Neural crest cell (in vitro differentiated cells): Measurements from ENCODE around the gene AZGP1. TPM values are rescaled to one million over a fixed set of nuclear protein-coding genes. Genes with fewer than 3 reads are reported as not detected.
"Not testable (repeated sequence)": the region's sequence is repeated elsewhere in the genome, so short reads cannot be mapped to it uniquely, and the experiment has no call there.

Experiments
- DNase-seq: peaks from one replicate; pipeline ENCODE4 v3.0.0; 2021; ENCODE audit warnings: low read depth, mixed read lengths, low spot score
- H3K27ac Mint-ChIP-seq: one replicate; pipeline ENCODE4 v1.8.0; 2021; ENCODE audit warnings: mild to moderate bottlenecking, mixed read lengths; ENCODE audit not compliant: unreplicated experiment
- H3K27me3 Mint-ChIP-seq: 2 replicates; pipeline ENCODE4 v1.8.0; 2021; ENCODE audit warnings: low read depth, mild to moderate bottlenecking, mixed read lengths
- H3K36me3 Mint-ChIP-seq: 2 replicates; pipeline ENCODE4 v1.8.0; 2021; ENCODE audit warnings: low read depth, mild to moderate bottlenecking, mixed read lengths
- H3K4me1 Mint-ChIP-seq: 2 replicates; pipeline ENCODE4 v1.8.0; 2021; ENCODE audit warnings: mixed read lengths
- H3K4me3 Mint-ChIP-seq: one replicate; pipeline ENCODE4 v1.8.0; 2021; ENCODE audit warnings: mild to moderate bottlenecking, mixed read lengths
- H3K9me3 Mint-ChIP-seq: 2 replicates; pipeline ENCODE4 v1.8.0; 2021; ENCODE audit warnings: mixed read lengths
- total RNA-seq: library from RNA; stranded (reverse); gene quantifications from 2 replicates; pipeline ENCODE4 v1.2.1, GENCODE V29; 2021
- TF ChIP-seq, protein P1 (sequence below): fragments of 200-600 bp; sonication (generic); conservative IDR thresholded peaks from 2 replicates; pipeline ENCODE4 v1.5.0; 2021; ENCODE audit warnings: antibody characterized with exemption, mild to moderate bottlenecking

AZGP1 gene
- total RNA-seq, 1 donor from 2014 or later = not detected

DNA sequence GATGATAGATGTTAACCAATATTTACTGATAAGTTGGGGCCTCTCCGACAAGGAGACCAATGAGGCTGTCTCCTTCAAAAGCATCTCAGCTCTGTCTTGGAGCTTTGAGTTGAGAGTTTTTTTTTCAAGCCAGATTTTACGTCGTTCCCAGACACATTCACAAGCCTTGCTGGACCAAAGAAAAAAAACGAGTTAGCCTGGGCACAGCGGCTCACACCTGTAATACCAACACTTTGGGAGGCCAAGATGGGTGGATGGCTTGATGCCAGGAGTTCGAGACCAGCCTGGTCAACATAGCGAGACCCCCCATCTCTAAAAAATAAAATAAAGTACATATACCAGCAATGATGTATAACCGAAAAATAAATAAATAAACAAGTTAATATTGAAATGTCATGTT, 19.0 kb upstream of the AZGP1 start:
- Mint-ChIP-seq H3K27me3 (peaks cover 4% of the 10 kb centered on the region), H3K27ac (no peak overlapping the region), H3K9me3 (no peaks in the 10 kb centered on the region)

DNA sequence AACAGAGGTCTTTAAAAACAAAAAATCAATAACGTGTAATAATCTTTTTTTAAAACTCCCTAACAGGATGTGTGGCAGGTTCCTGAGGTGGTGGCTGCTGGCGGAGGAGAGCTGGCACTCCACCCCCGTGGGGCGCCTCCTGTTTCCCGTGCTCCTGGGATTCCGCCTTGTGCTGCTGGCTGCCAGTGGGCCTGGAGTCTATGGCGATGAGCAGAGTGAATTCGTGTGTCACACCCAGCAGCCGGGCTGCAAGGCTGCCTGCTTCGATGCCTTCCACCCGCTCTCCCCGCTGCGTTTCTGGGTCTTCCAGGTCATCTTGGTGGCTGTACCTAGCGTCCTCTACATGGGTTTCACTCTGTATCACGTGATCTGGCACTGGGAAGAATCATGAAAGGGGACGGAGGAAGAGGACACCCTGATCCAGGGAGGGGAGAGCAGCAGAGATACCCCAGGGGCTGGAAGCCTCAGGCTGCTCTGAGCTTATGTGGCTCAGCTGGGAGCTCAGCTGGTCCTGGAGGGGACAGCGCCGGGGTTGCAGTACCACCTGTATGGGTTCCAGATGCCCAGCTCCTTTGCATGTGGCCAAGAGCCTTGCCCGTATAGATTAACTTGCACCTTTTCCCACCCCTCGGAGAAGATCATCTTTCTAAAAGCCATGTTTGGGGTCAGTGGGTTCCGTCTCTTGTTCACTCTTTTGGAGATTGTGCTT, 16.7 kb upstream of the AZGP1 start:
- Mint-ChIP-seq H3K27ac (no peak overlapping the region), H3K36me3 (no peaks in the 10 kb centered on the region), H3K4me3 (no peak overlapping the region), H3K27me3 (peaks cover 11% of the 10 kb centered on the region), H3K9me3 (no peaks in the 10 kb centered on the region), H3K4me1 (peaks cover 9% of the 10 kb centered on the region)
- TF ChIP-seq, protein P1, sequence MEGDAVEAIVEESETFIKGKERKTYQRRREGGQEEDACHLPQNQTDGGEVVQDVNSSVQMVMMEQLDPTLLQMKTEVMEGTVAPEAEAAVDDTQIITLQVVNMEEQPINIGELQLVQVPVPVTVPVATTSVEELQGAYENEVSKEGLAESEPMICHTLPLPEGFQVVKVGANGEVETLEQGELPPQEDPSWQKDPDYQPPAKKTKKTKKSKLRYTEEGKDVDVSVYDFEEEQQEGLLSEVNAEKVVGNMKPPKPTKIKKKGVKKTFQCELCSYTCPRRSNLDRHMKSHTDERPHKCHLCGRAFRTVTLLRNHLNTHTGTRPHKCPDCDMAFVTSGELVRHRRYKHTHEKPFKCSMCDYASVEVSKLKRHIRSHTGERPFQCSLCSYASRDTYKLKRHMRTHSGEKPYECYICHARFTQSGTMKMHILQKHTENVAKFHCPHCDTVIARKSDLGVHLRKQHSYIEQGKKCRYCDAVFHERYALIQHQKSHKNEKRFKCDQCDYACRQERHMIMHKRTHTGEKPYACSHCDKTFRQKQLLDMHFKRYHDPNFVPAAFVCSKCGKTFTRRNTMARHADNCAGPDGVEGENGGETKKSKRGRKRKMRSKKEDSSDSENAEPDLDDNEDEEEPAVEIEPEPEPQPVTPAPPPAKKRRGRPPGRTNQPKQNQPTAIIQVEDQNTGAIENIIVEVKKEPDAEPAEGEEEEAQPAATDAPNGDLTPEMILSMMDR = no peak
- no peak for DNase-seq

More for the DNA sequence above, 19.0 kb upstream of the AZGP1 start:
- TF ChIP-seq, protein P1 = no peak
- Mint-ChIP-seq H3K4me3 (no peak overlapping the region), H3K36me3 (no peaks in the 10 kb centered on the region), H3K4me1 (peaks cover 9% of the 10 kb centered on the region)
- no peak for DNase-seq

DNA sequence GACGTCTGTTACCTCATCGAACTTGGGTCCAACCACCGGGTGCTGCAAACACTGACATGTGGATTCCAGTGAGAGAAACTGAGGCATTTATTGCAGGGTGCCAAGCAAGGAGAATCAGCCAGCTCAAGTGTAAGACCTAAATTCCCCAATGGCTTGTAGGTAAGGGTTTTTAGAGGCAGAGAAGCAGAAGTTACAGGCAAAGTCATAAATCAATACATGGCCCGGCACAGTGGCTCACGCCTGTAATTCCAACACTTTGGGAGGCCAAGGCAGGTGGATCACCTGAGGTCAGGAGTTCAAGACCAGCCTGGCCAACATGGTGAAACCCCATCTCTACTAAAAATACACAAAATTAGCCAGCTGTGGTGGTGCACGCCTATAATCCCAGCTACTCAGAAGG, 15.7 kb upstream of the AZGP1 start:
- H3K27ac Mint-ChIP-seq, H3K9me3 Mint-ChIP-seq, DNase-seq, H3K4me3 Mint-ChIP-seq, H3K4me1 Mint-ChIP-seq, H3K36me3 Mint-ChIP-seq: not testable (repeated sequence)
- peaks cover 17% of the 10 kb centered on the region for H3K27me3 Mint-ChIP-seq

DNA sequence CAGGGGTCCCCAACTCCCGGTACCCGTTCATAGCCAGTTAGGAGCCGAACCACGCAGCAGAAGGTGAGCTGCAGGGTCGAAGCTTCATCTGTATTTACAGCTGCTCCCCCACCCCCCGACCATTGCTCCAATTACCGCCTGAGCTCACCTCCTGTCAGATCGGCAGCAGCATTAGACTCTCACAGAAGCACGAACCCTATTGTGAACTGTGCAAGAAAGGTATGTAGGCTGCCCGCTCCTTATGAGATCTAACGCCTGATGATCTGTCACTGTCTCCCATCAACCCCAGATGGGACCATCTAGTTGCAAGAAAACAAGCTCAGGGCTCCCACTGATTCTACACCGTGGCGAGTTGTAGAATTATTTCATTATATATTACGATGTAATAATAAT, 14.6 kb upstream of the AZGP1 start:
- Mint-ChIP-seq H3K36me3 (no peaks in the 10 kb centered on the region), H3K9me3 (no peaks in the 10 kb centered on the region), H3K4me1 (peaks cover 9% of the 10 kb centered on the region), H3K27me3 (peaks cover 23% of the 10 kb centered on the region), H3K4me3 (peak overlapping the region; percentile 58), H3K27ac (no peak overlapping the region)
- peak; percentile 12 for DNase-seq
- TF ChIP-seq, protein P1 = no peak

DNA sequence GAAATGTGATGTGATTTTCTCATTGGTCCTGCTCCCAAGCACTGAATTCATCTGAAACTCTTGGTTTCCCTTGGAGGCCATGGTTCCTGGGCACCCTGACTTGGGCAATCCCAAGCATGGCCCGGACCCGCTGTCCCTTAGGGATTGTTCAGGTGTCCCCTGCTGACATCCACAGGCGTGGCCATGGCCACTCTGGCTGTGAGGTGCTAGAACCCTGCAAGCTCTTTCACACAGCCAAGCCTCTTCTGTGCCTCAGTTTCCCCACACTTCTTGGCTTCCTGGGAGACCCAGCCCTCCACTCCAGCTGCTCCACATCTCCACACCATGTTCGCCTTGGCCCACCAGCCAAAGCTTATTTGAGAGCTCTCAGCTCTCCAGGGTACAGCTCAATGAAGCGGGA, 12.0 kb upstream of the AZGP1 start:
- no peaks in the 10 kb centered on the region for H3K9me3 Mint-ChIP-seq
- H3K4me3 Mint-ChIP-seq = no peak overlapping the region
- H3K27me3 Mint-ChIP-seq = peaks cover 39% of the 10 kb centered on the region
- H3K36me3 Mint-ChIP-seq = no peaks in the 10 kb centered on the region
- H3K27ac Mint-ChIP-seq = no peak overlapping the region
- peaks cover 9% of the 10 kb centered on the region for H3K4me1 Mint-ChIP-seq
- TF ChIP-seq, protein P1 = no peak
- DNase-seq = no peak

DNA sequence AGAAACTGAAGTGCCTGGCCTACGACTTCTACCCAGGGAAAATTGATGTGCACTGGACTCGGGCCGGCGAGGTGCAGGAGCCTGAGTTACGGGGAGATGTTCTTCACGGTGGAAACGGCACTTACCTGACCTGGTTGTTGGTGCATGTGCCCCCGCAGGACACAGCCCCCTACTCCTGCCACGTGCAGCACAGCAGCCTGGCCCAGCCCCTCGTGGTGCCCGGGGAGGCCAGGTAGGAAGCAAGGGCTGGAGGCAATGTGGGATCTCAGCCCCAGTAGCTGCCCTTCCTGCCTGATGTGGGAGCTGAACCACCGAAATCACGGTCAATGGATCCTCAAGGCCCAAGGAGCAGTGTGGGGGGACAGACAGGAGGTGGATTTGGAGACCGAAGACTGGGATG, 11.5 kb upstream of the AZGP1 start:
- H3K36me3 Mint-ChIP-seq, H3K4me3 Mint-ChIP-seq, H3K27ac Mint-ChIP-seq, DNase-seq, H3K9me3 Mint-ChIP-seq, H3K4me1 Mint-ChIP-seq: not testable (repeated sequence)
- peaks cover 44% of the 10 kb centered on the region for H3K27me3 Mint-ChIP-seq
